ENCODE results near the gene NAV2.

Gene NAV2

GRCh38 chr11:19768197-19768596 is 55.6 kb downstream of the NAV2 start:
- DNase-seq (ENCODE audit: low read depth) = no peak
- TF ChIP-seq CTCF (conservative IDR thresholded peaks at IDR 0.05; ENCODE audit: low read length) = no peak

GRCh38 chr11:19768815-19769214 is 56.2 kb downstream of the NAV2 start:
- no peak overlapping the region for H3K4me3 ChIP-seq (ENCODE audit: low read length)
- no peak for TF ChIP-seq CTCF (conservative IDR thresholded peaks at IDR 0.05; ENCODE audit: low read length)
- no peak for DNase-seq (ENCODE audit: low read depth)

More at GRCh38 chr11:19768197-19768596, 55.6 kb downstream of the NAV2 start:
- H3K4me3 ChIP-seq (ENCODE audit: low read length) = no peak overlapping the region

- DNase-seq (ENCODE audit: low read depth) = peak; percentile 81
- no peak for TF ChIP-seq CTCF (conservative IDR thresholded peaks at IDR 0.05; ENCODE audit: low read length)
- H3K4me3 ChIP-seq (ENCODE audit: low read length) = no peak overlapping the region
These were observed 57.2 kb downstream of the NAV2 start for GRCh38 chr11:19769820-19770219.

GRCh38 chr11:19770277-19770676 is 57.6 kb downstream of the NAV2 start:
- TF ChIP-seq CTCF (conservative IDR thresholded peaks at IDR 0.05; ENCODE audit: low read length) = no peak

GRCh38 chr11:19771463-19771862 is 58.8 kb downstream of the NAV2 start:
- no peak for DNase-seq (ENCODE audit: low read depth)
- no peak for TF ChIP-seq CTCF (conservative IDR thresholded peaks at IDR 0.05; ENCODE audit: low read length)
- no peak overlapping the region for H3K4me3 ChIP-seq (ENCODE audit: low read length)

More at GRCh38 chr11:19770277-19770676, 57.6 kb downstream of the NAV2 start:
- H3K4me3 ChIP-seq (ENCODE audit: low read length) = no peak overlapping the region
- DNase-seq (ENCODE audit: low read depth) = no peak

- no peak overlapping the region for H3K4me3 ChIP-seq (ENCODE audit: low read length)
- no peak for DNase-seq (ENCODE audit: low read depth)
- TF ChIP-seq CTCF (conservative IDR thresholded peaks at IDR 0.05; ENCODE audit: low read length) = no peak
These were observed 59.8 kb downstream of the NAV2 start for GRCh38 chr11:19772480-19772879.

- no peak for DNase-seq (ENCODE audit: low read depth)
- no peak overlapping the region for H3K4me3 ChIP-seq (ENCODE audit: low read length)
- no peak for TF ChIP-seq CTCF (conservative IDR thresholded peaks at IDR 0.05; ENCODE audit: low read length)
These were observed 61.7 kb downstream of the NAV2 start for GRCh38 chr11:19774329-19774728.
